RWPE2 (cell line): ENCODE results near the gene RAE1.

ENCODE experiments used
- ATAC-seq: fragments of 200-7000 bp; cut with Tn5 transposase; 3 replicates; pipeline ENCODE4 v1.9.1; 2021; ENCODE audit warnings: low read depth
- DNase-seq: peaks from one replicate; pipeline ENCODE4 v3.0.0-alpha.2; 2020; ENCODE audit warnings: low spot score
- H3K27ac ChIP-seq: fragments of 450-650 bp; 2 replicates; pipeline ENCODE4 v1.5.1; 2017; ENCODE audit warnings: mild to moderate bottlenecking; ENCODE audit not compliant: poor library complexity, severe bottlenecking
- H3K27me3 ChIP-seq: fragments of 250-450 bp; sonication (Bioruptor Pico); 2 replicates; pipeline ENCODE4 v1.5.1; 2021; ENCODE audit warnings: mild to moderate bottlenecking, moderate library complexity; ENCODE audit not compliant: insufficient read depth, poor library complexity, severe bottlenecking
- H3K36me3 ChIP-seq: fragments of 250-450 bp; sonication (Bioruptor Pico); 2 replicates; pipeline ENCODE4 v1.5.1; 2020; ENCODE audit warnings: low read depth, mild to moderate bottlenecking, moderate library complexity
- H3K4me1 ChIP-seq: fragments of 250-450 bp; sonication (Bioruptor Pico); 2 replicates; pipeline ENCODE4 v1.5.1; 2021; ENCODE audit warnings: mild to moderate bottlenecking, moderate library complexity; ENCODE audit not compliant: insufficient read depth, poor library complexity, severe bottlenecking
- H3K4me3 ChIP-seq: fragments of 250-450 bp; sonication (Bioruptor Pico); 2 replicates; pipeline ENCODE4 v1.5.1; 2021; ENCODE audit warnings: mild to moderate bottlenecking, moderate library complexity; ENCODE audit not compliant: severe bottlenecking
- H3K9me3 ChIP-seq: fragments of 250-450 bp; sonication (Bioruptor Pico); 2 replicates; pipeline ENCODE4 v1.5.1; 2021; ENCODE audit warnings: mild to moderate bottlenecking, moderate library complexity; ENCODE audit not compliant: severe bottlenecking
- TF ChIP-seq, protein P1 (sequence below): fragments of 450-650 bp; IDR thresholded peaks from one replicate; pipeline ENCODE4 v1.5.1; 2017; ENCODE audit warnings: mild to moderate bottlenecking, moderate library complexity; ENCODE audit not compliant: poor library complexity, severe bottlenecking

The RAE1 gene

GRCh38 chr20:57374931-57375651 lies 24.0 kb downstream of the RAE1 start:
- TF ChIP-seq, protein P1, sequence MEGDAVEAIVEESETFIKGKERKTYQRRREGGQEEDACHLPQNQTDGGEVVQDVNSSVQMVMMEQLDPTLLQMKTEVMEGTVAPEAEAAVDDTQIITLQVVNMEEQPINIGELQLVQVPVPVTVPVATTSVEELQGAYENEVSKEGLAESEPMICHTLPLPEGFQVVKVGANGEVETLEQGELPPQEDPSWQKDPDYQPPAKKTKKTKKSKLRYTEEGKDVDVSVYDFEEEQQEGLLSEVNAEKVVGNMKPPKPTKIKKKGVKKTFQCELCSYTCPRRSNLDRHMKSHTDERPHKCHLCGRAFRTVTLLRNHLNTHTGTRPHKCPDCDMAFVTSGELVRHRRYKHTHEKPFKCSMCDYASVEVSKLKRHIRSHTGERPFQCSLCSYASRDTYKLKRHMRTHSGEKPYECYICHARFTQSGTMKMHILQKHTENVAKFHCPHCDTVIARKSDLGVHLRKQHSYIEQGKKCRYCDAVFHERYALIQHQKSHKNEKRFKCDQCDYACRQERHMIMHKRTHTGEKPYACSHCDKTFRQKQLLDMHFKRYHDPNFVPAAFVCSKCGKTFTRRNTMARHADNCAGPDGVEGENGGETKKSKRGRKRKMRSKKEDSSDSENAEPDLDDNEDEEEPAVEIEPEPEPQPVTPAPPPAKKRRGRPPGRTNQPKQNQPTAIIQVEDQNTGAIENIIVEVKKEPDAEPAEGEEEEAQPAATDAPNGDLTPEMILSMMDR = no peak
- Histone ChIP-seq H3K4me3 (no peak overlapping the region), H3K27ac (no peak overlapping the region), H3K27me3 (no peaks in the 10 kb centered on the region), H3K9me3 (no peaks in the 10 kb centered on the region), H3K4me1 (no peaks in the 10 kb centered on the region), H3K36me3 (peaks cover 88% of the 10 kb centered on the region)
- DNase-seq (peak; percentile 77), ATAC-seq (no peak; the same call in 2 of the 3 replicates)

DNA sequence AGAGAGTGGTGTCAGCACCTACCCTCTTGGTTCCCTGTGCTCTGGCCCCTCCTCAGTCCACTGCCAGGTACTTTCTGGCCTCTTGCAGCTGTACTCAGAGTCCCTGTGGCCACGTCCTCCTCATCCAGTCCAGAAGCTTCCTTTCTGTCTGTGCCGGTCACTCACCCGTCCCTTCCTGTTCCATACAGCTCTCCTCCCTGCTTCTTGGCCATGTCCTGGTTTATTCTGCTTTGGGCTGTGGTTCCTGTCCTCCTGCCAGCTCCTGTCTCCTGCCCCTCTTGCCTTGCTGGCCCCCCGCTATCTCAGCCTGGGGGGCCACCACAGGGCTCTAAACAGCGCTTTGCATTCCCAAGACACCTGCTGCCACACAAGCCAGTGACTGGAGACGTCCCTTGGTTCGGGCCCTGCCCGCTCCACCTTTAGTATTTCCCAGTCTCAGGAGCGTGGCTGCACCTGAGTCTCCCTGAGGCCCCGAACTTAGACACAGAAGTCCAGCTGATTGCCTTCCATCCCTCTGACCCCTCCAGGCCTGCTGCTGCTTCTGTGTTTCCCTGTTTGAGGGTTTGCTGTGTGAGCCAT lies 24.7 kb downstream of the RAE1 start:
- peaks cover 81% of the 10 kb centered on the region for H3K36me3 ChIP-seq
- no peak overlapping the region for H3K27ac ChIP-seq
- TF ChIP-seq, protein P1 = no peak
- no peaks in the 10 kb centered on the region for H3K4me1 ChIP-seq
- no peak overlapping the region for H3K4me3 ChIP-seq
- no peaks in the 10 kb centered on the region for H3K27me3 ChIP-seq
- ATAC-seq = no peak; the same call in 2 of the 3 replicates
- DNase-seq = peak; percentile 65
- H3K9me3 ChIP-seq = no peaks in the 10 kb centered on the region

GRCh38 chr20:57377350-57377749 lies 26.3 kb downstream of the RAE1 start:
- Histone ChIP-seq H3K4me1 (no peaks in the 10 kb centered on the region), H3K27ac (no peak overlapping the region), H3K27me3 (no peaks in the 10 kb centered on the region), H3K9me3 (no peaks in the 10 kb centered on the region), H3K4me3 (no peak overlapping the region), H3K36me3 (peaks cover 65% of the 10 kb centered on the region)
- ATAC-seq (no peak), DNase-seq (peak; percentile 77)
- TF ChIP-seq, protein P1 = no peak

DNA sequence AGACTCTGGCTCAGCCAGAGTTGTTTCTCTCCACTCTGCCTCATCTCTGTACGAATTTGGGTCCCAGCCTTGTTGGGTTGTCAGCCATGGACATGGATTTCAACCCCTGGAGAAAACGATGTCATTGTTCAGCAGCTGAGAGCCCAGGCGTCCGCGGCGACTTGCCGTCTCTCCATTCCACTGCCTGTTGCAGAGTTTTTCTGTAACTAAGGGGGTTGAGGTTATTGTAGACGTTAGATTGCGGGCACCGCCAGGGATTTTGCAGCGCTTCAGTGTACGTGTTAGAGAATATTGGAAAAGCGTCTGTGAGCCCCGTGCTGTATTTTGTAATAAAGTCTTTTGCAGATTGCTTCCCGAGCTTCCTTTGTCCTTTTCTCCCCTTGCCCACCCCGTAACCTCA lies 27.1 kb downstream of the RAE1 start:
- H3K36me3 ChIP-seq = peaks cover 58% of the 10 kb centered on the region

More for the DNA sequence above, 27.1 kb downstream of the RAE1 start:
- no peak overlapping the region for H3K4me3 ChIP-seq
- no peaks in the 10 kb centered on the region for H3K9me3 ChIP-seq
- TF ChIP-seq, protein P1 = no peak
- DNase-seq = peak; percentile 54
- H3K4me1 ChIP-seq = no peaks in the 10 kb centered on the region
- ATAC-seq = no peak
- H3K27ac ChIP-seq = no peak overlapping the region
- no peaks in the 10 kb centered on the region for H3K27me3 ChIP-seq
